Activated CD4-positive, alpha-beta T cell treated with anti-CD3 and anti-CD28 coated beads for 1 hour (primary cell): ENCODE data around the gene TSPAN18.

ENCODE experiments used
- DNase-seq: peaks from one replicate; pipeline ENCODE4 v3.0.0-alpha.2; 2020

TSPAN18 gene

DNA sequence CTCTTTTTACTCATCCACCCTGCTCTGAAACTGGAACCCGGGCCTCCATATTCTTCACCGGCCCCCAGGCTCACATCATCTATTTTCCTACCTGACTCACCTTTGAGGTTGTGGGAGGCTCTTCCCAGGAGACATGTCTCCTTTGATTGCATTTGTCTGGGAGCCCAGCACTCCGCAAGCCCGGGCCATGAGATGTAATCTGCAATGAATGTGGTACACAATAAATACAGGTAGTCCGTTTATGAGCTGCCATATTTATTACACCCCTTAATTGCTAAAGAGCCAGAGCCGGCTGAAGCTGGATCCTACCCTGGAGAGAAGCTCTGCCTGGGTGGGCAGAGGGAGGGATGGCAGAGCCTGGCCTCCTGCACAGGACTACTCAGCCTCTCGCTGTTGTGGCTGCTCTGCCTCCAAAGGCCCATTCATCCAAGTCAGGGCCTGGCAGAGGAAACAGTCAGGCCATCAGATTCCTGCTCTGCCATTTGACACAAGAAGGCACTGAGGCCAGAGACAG, 174.4 kb downstream of the TSPAN18 start:
- no peak for DNase-seq

GRCh38 chr11:44901786-44902185, 175.0 kb downstream of the TSPAN18 start:
- DNase-seq, result no peak

GRCh38 chr11:44903035-44903434, 176.3 kb downstream of the TSPAN18 start:
- no peak for DNase-seq

DNA sequence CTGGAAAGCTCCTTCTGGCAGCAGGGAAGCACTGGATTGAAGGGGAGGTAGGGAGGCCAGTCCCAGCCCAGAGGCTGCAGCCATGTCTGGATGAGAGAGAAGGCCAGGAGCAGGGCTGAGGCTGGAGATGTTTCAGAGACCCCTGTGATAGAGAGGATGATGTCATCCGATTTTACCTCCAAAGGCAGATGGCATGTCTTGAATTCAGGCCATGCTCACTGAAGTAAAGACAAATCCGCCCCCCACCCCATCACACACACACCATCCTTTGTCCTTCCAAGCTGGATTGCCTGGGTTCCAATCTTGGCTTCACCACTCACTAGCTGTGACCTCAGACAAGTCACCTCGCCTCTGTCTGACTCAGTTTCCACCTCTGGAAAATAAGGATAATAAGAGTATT, 176.8 kb downstream of the TSPAN18 start:
- no peak for DNase-seq

DNA sequence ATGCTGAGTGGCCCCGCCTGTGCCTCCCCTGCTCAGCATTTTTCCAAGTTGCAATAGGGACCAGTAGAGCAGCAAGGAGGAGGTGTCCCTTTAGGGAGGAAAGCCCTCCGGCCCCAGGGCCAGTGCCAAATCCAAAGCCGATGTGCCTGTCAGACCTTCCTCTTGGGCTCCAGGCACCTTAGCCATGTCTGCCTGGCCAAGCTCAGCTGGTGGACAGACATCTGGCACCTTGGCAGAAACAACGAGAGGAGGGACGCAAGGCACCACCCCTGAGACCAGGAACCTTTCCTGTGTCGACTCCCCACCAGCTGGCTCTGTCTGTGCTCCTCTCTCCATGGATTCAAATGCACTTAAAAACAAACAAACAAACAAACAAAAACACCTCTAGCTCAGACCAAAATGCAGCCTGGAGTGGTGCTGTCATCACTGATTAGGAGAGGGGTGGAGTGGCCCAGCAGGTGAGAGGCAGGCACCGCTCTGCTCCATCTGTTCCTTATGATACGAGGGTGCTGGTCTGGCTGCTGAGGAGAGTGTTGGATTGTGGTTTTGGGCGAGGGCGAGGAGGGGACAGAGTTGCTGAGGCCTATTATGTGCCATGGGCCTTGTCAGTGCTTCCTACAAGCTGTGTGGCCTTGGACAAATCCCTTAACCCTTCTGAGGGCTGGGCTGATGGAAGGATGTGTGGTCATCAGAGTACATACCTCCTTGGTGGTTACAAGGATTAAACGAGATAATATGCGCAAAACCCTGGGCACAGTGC, 177.7 kb downstream of the TSPAN18 start:
- DNase-seq, result no peak

- DNase-seq, result no peak
These were observed 178.5 kb downstream of the TSPAN18 start for GRCh38 chr11:44905131-44905866.

DNA sequence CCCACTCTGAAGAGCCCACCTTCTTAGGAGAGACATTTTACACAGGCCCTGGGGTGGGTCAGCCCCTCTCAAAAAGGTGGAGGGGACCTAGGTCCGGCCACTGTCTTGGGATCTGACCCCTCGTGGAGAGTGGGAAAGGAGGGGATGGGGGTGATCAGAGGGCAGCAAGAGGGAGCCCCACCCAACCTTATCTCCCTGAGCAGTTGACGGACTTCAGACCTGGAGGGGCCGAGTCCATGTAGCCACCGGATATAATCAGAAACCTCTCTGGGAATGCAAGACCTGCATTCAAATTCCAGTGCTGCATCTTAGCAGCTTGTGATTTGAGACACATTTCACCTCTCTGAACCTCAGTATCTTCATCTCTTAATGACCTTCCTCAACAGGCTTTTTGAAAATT, 179.9 kb downstream of the TSPAN18 start:
- DNase-seq, result no peak

- no peak for DNase-seq
These were observed 182.8 kb downstream of the TSPAN18 start for GRCh38 chr11:44909557-44909956.

DNA sequence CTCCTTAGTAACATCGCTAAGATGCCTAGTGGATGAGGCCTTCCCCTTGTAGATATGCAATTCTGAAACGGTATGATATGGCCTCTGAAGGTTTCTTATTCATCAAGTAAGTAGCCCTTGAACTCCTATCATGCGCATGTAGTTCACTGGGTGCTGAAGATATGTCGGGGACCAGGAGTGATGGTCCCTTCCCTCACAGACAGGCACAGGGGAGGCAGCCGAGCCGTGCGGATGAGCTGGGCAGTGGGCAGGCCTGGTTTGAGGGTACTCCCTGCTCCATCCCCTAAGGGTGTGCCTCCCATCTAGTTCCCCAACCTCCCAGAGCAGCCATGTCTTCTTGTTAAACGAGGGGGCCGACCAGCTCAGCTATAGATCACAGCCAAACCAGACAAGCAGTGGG, 183.8 kb downstream of the TSPAN18 start:
- no peak for DNase-seq

GRCh38 chr11:44911029-44911814, 184.5 kb downstream of the TSPAN18 start:
- peak; percentile 71 for DNase-seq

DNA sequence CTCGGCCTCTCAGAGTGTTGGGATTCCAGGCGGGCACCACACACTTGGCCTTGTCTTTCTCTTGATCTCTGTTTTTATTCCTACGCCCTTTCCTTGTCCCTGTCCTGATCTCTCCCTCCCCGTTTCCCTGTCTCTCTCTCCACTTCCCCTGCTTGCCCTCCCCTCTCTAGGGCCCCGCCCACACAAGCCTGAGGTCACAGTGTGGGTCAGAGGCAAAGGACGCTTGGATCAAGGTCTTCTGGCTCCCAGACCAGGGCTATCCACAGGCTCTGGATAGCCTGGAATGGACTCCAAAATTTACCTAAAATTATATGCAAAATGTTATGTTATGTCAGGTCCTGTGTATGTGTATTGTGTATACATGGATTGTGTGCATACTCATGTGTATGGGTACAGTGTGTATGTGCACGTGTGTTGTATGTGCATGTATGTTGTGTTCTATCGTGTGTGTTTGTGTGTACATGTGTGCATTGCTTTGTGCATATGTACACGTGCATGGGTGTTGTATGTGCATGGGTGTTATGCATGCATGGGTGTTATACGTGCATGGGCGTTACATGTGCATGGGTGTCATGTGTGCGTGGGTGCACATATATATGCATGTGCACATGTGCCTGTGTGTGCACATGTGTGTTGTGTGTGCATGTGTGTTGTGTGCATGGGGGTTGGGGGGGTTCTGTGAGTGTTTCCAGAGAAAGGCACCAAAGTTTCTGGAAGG, 185.7 kb downstream of the TSPAN18 start:
- no peak for DNase-seq

DNA sequence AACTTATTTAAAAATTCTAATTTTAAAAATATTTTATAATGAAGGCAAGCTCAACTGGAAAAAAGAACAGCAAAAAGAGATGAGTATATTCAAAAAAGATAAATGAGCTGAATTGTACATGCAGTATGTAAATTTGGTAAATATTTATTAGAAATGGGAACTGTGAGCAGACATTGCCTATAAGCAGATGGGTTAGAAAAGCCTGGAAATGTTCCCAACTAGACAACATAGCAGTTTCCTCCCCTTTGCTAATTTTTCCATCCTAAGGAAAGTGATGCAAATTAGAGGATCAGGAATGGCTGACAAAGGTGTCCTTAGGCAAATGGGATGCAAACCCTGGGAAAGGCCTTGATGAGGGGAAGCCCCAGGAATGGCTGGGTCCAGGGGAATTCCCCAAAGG, 186.7 kb downstream of the TSPAN18 start:
- DNase-seq, result no peak

GRCh38 chr11:44914105-44914504, 187.3 kb downstream of the TSPAN18 start:
- no peak for DNase-seq

DNA sequence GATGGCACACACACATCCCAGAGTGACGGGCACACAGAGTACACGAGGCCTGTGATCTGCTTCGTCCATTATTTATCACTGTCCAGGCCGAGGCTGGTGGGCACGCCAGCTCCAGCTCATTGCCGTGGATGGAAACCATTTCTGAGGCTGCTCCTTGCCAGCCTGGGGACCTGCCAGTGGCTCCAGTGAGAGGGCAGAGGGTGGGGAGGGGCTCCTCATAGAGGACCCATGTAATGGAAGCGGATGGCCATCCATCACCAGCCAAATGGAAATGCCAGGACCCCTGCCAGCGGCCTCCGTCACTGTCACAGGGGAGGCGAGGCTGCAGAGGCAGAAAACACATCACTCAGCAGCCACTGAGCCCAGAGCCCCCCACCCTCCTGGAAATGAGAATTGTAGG, 188.2 kb downstream of the TSPAN18 start:
- DNase-seq, result no peak

GRCh38 chr11:44915621-44916020, 188.9 kb downstream of the TSPAN18 start:
- no peak for DNase-seq

GRCh38 chr11:44916331-44916730, 189.6 kb downstream of the TSPAN18 start:
- no peak for DNase-seq

DNA sequence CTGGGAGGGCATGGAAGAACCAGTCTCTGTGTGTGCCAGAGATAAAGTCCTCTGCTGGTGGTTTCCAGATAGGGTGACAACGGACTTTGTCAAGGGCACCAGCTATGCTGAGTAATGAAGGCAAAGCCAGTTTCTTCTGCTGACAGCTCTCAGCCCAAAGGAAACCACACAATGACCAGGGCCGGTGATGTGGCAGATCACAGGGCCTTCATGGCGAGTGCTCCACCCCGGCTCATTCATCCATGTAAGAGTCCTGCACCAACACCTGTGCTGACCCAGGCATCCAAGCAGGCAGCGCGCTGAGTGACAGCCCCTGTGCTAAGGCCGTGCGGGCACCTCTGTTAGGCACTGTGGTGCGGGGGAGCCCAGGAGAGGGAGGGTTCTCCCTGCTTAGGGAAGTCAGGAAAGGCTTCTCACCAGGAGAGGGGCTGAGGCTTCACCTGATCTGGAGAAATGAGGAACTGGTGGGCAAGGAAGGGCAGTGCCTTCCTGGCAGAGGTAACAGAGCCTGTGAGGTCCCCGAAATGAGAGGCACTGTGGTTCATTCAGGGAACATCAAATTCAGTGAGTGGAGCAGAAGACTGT, 190.1 kb downstream of the TSPAN18 start:
- no peak for DNase-seq

- DNase-seq, result no peak
These were observed 191.0 kb downstream of the TSPAN18 start for GRCh38 chr11:44917741-44918140.

DNA sequence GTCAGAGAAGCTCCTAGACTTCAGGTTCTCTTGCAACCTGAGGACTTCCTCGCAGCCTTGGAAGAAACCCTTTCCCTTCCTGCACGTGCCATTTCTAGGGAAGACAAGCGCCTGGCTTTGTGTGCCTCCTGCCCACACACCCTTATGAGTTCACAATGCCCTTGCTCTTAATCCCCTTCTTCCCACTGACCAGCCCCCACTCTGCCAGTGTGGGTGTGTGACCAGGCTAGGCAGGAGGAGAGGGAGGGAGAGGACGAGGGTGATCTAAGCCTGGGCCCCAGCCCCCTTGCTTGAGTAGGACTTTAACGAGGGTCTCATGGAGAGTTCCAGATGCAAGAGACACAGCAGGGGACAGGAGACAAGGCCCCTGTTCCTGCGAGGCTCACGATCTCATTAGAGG, 193.7 kb downstream of the TSPAN18 start:
- no peak for DNase-seq

DNA sequence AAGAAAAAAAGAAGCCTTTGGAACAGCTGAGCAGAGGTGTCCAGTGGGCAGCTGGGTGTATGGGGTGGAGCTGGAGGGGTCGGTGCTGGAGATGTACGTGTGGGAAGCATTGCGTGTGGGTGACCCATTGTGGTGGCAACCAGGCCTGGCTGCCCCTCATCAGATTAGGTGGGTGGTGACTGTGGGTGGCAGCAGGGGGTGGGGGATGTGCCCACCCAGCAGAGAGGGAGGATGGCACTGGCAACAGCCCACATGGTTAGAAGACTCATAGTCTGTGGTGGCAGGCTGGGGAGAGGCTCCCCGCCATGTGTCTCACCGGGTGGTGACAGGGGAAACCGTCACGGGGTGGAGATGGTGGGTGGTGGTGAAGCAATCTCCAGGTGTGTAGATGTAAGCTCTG, 196.4 kb downstream of the TSPAN18 start:
- DNase-seq, result no peak

- DNase-seq, result no peak
These were observed 197.0 kb downstream of the TSPAN18 start for GRCh38 chr11:44923806-44924205.

GRCh38 chr11:44926036-44926435, 199.3 kb downstream of the TSPAN18 start:
- no peak for DNase-seq
